DND-41 (cell line): Measurements from ENCODE around the gene ARL13A.

Source experiments
- ATAC-seq: fragments of 200-7000 bp; cut with Tn5 transposase; 3 replicates; pipeline ENCODE4 v1.9.1; 2021; ENCODE audit warnings: low read depth; ENCODE audit not compliant: insufficient read depth
- DNase-seq: peaks from one replicate; pipeline ENCODE4 v3.0.0-alpha.2; 2020
- H2AFZ ChIP-seq: 2 replicates; pipeline ENCODE4 v1.6.0; 2012; ENCODE audit warnings: low read depth, low read length
- H3K27ac ChIP-seq: 2 replicates; pipeline ENCODE4 v1.5.1; 2012; ENCODE audit warnings: low read length, inconsistent platforms
- H3K27me3 ChIP-seq: fragments of 200-600 bp; sonication (generic); 2 replicates; pipeline ENCODE4 v1.6.0; 2012; ENCODE audit warnings: low read length, mild to moderate bottlenecking, inconsistent platforms; ENCODE audit not compliant: insufficient read depth, poor library complexity
- H3K36me3 ChIP-seq: 2 replicates; pipeline ENCODE4 v1.5.1; 2012; ENCODE audit warnings: low read length, inconsistent platforms; ENCODE audit not compliant: insufficient read depth
- H3K4me1 ChIP-seq: 2 replicates; pipeline ENCODE4 v1.5.1; 2012; ENCODE audit warnings: mild to moderate bottlenecking, low read length; ENCODE audit not compliant: insufficient read depth
- H3K4me2 ChIP-seq: 2 replicates; pipeline ENCODE4 v1.6.0; 2012; ENCODE audit warnings: mild to moderate bottlenecking, moderate library complexity, low read length, inconsistent platforms; ENCODE audit not compliant: insufficient read depth
- H3K4me3 ChIP-seq, 2 experiments: fragments of 200-600 bp in 1 of 2; shearing (Covaris generic) in 1 of 2; 2 replicates each; pipeline ENCODE4 v1.5.1; 2012 to 2016; ENCODE audit warnings: inconsistent platforms in 2 of 2, low read length in 2 of 2, mild to moderate bottlenecking in 2 of 2, low read depth in 1 of 2, moderate library complexity in 1 of 2
- H3K79me2 ChIP-seq: 2 replicates; pipeline ENCODE4 v1.6.0; 2012; ENCODE audit warnings: low read length, inconsistent platforms; ENCODE audit not compliant: insufficient read depth
- H3K9ac ChIP-seq: 2 replicates; pipeline ENCODE4 v1.6.0; 2012; ENCODE audit warnings: low read depth, mild to moderate bottlenecking, inconsistent platforms, low read length, moderate library complexity
- H3K9me3 ChIP-seq: 2 replicates; pipeline ENCODE4 v1.5.1; 2012; ENCODE audit warnings: low read length, moderate library complexity, mild to moderate bottlenecking, inconsistent platforms; ENCODE audit not compliant: insufficient read depth, severe bottlenecking
- H4K20me1 ChIP-seq: 2 replicates; pipeline ENCODE4 v1.6.0; 2012; ENCODE audit warnings: low read length; ENCODE audit not compliant: insufficient read depth
- CTCF ChIP-seq: IDR thresholded peaks from 2 replicates; pipeline ENCODE4 v1.5.1; 2012; ENCODE audit warnings: borderline replicate concordance, low read length, moderate library complexity, mild to moderate bottlenecking; ENCODE audit not compliant: poor library complexity, severe bottlenecking; ENCODE audit errors: extremely low read depth
- EZH2 ChIP-seq: IDR thresholded peaks from 3 replicates; pipeline ENCODE4 v1.6.1; 2012; ENCODE audit warnings: borderline replicate concordance, low read depth, mild to moderate bottlenecking, moderate library complexity, low read length, inconsistent platforms; ENCODE audit not compliant: severe bottlenecking

ARL13A gene

GRCh38 chrX:100928660-100929613, 40.6 kb upstream of the ARL13A start, which contains the start of gene XKRX:
TSS of gene XKRX (minus strand) at chrX:100928917. CDS start at chrX:100928304, 613 bp downstream.
- H3K4me3 ChIP-seq: no peak within 1 kb of the TSS
- H3K27me3 ChIP-seq: no peaks in the 10 kb centered on the region
- no peaks in the 10 kb centered on the region for H4K20me1 ChIP-seq
- H3K4me1 ChIP-seq: no peaks in the 10 kb centered on the region
- H3K79me2 ChIP-seq: no peaks in the 10 kb centered on the region
- H3K9ac ChIP-seq: no peak within 1 kb of the TSS
- H3K4me2 ChIP-seq: no peak within 1 kb of the TSS
- DNase-seq (no peak), ATAC-seq (no peak)
- TF ChIP-seq CTCF: no peak
- TF ChIP-seq EZH2: no peak
- no peak within 1 kb of the TSS for H3K27ac ChIP-seq
- H3K9me3 ChIP-seq: no peaks in the 10 kb centered on the region
- H2AFZ ChIP-seq: no peak within 1 kb of the TSS
- no peaks in the 10 kb centered on the region for H3K36me3 ChIP-seq

DNA sequence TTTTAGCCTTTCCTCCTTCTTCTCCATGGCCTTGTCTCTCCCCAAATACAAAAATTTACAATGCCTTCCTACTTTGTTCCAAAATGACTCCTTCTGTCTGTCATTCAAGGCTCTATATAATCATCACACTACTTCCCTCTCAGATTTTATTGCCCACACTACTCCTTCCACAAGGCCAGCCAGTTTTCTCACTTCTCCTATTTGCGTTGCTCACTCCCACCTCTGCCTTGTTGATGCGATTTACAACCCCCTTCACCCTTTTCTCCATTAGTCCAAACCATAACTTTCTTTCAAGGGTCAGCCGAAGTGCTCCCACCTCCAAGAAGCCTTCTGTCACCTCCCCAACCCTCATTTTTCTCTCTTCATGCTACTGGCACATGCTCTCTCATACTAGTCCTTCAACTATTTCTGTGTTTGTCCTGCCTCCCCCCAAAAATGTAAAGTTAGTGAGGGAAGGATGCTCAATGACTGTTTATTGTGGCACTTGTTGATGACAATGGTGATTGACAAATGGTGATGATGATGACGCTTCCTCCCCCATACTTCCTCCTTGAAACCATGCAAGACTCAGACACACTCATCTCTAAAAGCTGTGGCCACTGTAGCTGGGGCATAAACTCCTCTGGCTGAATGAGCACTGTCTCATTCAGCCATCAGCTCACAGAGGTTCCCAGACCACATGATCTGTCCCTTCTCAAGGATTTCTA, 38.1 kb upstream of the ARL13A start:
- H3K4me3 ChIP-seq: no peak overlapping the region
- H3K9me3 ChIP-seq: no peaks in the 10 kb centered on the region
- no peaks in the 10 kb centered on the region for H4K20me1 ChIP-seq
- ATAC-seq: no peak
- DNase-seq: no peak
- H3K4me1 ChIP-seq: no peaks in the 10 kb centered on the region
- TF ChIP-seq CTCF (no peak), EZH2 (no peak)
- no peak overlapping the region for H3K27ac ChIP-seq
- H2AFZ ChIP-seq: no peak overlapping the region
- H3K27me3 ChIP-seq: no peaks in the 10 kb centered on the region
- no peaks in the 10 kb centered on the region for H3K79me2 ChIP-seq
- H3K36me3 ChIP-seq: no peaks in the 10 kb centered on the region
- H3K9ac ChIP-seq: no peak overlapping the region
- no peak overlapping the region for H3K4me2 ChIP-seq

- no peaks in the 10 kb centered on the region for H3K9me3 ChIP-seq
- TF ChIP-seq CTCF (no peak), EZH2 (no peak)
- no peak for ATAC-seq
Observed at GRCh38 chrX:100931925-100932285, 37.6 kb upstream of the ARL13A start.

More at GRCh38 chrX:100931925-100932285, 37.6 kb upstream of the ARL13A start:
- Histone ChIP-seq H3K27me3 (no peaks in the 10 kb centered on the region), H4K20me1 (no peaks in the 10 kb centered on the region), H3K36me3 (no peaks in the 10 kb centered on the region), H3K4me1 (no peaks in the 10 kb centered on the region), H3K4me3 (no peak overlapping the region), H3K9ac (no peak overlapping the region), H2AFZ (no peak overlapping the region), H3K79me2 (no peaks in the 10 kb centered on the region), H3K4me2 (no peak overlapping the region), H3K27ac (no peak overlapping the region)
- DNase-seq: no peak
